ENCODE results near the gene IBA57.
A peak's percentile ranks its signal among the peaks of the same experiment; 100 is the strongest.

The IBA57 gene

GRCh38 chr1:228125185-228125584 lies 40.4 kb upstream of the IBA57 start:
- H3K27ac ChIP-seq: no peak overlapping the region
- TF ChIP-seq ZFX (IDR thresholded peaks at IDR 0.05; ENCODE audit: borderline replicate concordance): no peak
- no peak for TF ChIP-seq CTCF (IDR thresholded peaks at IDR 0.05)

GRCh38 chr1:228131766-228132165 lies 33.8 kb upstream of the IBA57 start:
- TF ChIP-seq ZFX (IDR thresholded peaks at IDR 0.05; ENCODE audit: borderline replicate concordance): no peak
- TF ChIP-seq CTCF (IDR thresholded peaks at IDR 0.05): no peak
- no peak overlapping the region for H3K27ac ChIP-seq

GRCh38 chr1:228134591-228134990 lies 31.0 kb upstream of the IBA57 start:
- H3K27ac ChIP-seq: no peak overlapping the region
- no peak for TF ChIP-seq ZFX (IDR thresholded peaks at IDR 0.05; ENCODE audit: borderline replicate concordance)
- TF ChIP-seq CTCF (IDR thresholded peaks at IDR 0.05): no peak

- TF ChIP-seq ZFX (IDR thresholded peaks at IDR 0.05; ENCODE audit: borderline replicate concordance) (no peak), CTCF (IDR thresholded peaks at IDR 0.05) (no peak)
- H3K27ac ChIP-seq: no peak overlapping the region
Observed at GRCh38 chr1:228136901-228137300, 28.7 kb upstream of the IBA57 start.

GRCh38 chr1:228139406-228139930 lies 26.1 kb upstream of the IBA57 start:
- TF ChIP-seq CTCF (IDR thresholded peaks at IDR 0.05) (no peak), ZFX (IDR thresholded peaks at IDR 0.05; ENCODE audit: borderline replicate concordance) (no peak)
- H3K27ac ChIP-seq: peak overlapping the region; percentile 86

GRCh38 chr1:228139931-228140723 lies 25.5 kb upstream of the IBA57 start, which contains the start of gene GUK1:
Gene GUK1 (plus strand): TSS chr1:228140279. CDS start chr1:228140303, 24 bp downstream.
- peak within 1 kb of the TSS; percentile 86 for H3K27ac ChIP-seq
- TF ChIP-seq ZFX (IDR thresholded peaks at IDR 0.05; ENCODE audit: borderline replicate concordance) (no peak), CTCF (IDR thresholded peaks at IDR 0.05) (peak; percentile 51)

- no peak for TF ChIP-seq ZFX (IDR thresholded peaks at IDR 0.05; ENCODE audit: borderline replicate concordance)
- TF ChIP-seq CTCF (IDR thresholded peaks at IDR 0.05): no peak
- peak overlapping the region; percentile 86 for H3K27ac ChIP-seq
Observed at GRCh38 chr1:228140724-228141225, 24.8 kb upstream of the IBA57 start.

All from 22Rv1 (cell line).